Ramos (cell line): ENCODE results near the gene PDS5B.
"Not testable (repeated sequence)": the region's sequence is repeated elsewhere in the genome, so short reads cannot be mapped to it uniquely, and the experiment has no call there.

Experiments used
- in situ Hi-C: fragments of 300-500 bp; cut with MboI; formaldehyde crosslinking; loops from one replicate; pipeline ENCODE4 v1.14.3; 2022; ENCODE audit warnings: low sequenced_read_pairs; ENCODE audit not compliant: unreplicated experiment

Gene PDS5B

DNA sequence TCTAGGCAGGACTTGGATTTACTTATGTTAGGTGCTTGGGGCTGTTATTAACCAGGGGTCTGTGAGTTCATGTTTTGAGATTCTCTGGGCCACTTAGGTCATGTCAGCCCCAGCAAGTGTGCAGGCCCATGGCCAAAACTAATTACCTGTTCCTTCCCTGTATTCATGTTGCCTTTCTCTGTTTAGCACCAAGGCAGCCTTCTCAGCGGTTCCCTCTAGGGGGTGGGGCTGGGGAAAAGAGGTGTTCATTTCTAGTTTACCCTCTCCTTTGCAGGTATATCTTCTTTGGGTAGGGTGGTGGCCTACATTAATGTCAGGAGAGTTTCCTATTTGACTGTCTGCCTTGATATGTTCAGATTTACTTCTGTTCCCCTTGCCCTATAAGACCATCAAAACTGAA is 61.7 kb downstream of the PDS5B start:
- in situ Hi-C loops, result no loop called here

DNA sequence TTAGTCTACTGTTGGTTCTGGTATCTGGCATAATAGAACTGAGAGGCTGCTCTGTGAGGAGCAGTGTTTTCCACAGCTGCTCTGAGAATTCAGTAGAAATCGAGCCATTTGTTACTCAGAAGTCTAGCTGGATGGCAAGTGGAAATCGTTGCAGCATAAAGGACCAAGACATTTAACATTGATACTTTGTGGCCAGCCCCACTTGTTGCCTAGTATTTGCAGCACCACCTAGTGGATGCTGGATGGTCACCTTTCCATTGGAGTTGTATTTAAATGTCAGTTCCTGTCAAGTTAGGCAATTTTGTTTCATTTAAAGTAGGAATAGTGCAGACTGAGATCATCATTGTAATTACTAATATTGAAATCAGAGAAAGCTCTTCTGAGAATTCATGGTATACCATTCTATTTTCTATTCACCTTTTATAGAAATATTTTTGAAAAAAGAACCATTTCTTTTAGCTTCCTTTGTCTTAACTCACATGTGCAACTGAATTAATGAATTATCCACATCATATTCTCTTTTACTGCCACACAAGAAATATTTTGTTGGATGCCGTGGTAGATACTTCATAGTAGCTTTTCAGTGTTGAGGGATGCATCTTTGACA is 64.6 kb downstream of the PDS5B start:
- in situ Hi-C loops, result no loop called here

DNA sequence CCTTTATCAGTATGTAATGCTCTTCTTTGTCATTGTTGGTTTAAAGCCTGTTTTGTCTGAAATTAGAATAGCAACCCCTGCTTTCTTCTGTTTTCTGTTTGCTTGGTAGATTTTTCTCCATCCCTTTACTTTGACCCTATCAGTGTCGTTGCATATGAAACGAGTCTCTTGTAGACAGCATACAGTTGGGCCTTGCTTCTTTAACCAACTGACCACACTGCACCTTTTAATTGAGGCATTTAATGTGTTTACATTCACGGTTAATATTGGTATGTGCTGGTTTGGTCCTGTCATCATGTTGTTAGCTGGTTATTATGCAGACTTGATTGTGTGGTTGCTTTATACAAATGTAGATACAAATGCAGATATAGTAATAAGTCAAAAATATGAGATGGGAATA is 71.1 kb downstream of the PDS5B start:
- in situ Hi-C loops, result no loop called here

DNA sequence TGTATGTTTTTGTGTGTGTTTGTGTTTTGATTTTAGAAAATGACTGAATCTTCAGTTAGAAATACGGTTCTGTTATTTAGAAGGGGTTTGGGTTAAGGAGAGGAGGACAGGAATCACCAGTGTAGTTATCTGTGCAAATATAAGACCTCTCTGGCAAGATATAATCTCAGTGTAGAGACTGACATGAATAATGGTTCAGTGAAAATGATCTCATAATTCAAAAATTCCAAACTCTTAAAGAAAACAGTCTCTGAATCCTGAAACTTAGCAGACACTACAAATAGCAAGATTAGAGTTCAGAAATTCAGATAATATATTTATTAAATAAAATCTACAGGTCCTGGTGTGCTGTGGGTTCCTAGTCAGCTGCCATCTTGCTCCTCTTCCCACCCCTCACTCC is 73.5 kb downstream of the PDS5B start:
- in situ Hi-C loops, result no loop called here

DNA sequence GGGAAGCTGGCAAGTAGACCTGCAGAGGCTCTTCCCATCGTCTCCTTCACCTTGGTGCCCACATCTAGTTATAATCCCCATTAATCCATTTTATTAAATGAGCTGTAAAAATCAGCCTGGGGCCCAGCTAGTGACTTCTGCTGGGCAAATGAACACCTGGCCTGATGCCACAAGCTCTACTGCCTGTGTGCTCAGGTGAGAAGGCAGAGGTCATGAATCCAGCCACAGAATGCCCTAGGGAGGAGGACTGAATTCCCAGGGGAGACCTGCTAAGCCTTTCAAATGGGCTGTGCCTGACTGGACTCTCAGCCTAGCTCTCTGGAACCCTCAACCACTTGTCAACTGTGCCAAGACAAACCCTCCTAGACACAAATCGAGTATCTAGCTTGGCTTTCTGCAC is 74.0 kb downstream of the PDS5B start:
- in situ Hi-C loops, result no loop called here

DNA sequence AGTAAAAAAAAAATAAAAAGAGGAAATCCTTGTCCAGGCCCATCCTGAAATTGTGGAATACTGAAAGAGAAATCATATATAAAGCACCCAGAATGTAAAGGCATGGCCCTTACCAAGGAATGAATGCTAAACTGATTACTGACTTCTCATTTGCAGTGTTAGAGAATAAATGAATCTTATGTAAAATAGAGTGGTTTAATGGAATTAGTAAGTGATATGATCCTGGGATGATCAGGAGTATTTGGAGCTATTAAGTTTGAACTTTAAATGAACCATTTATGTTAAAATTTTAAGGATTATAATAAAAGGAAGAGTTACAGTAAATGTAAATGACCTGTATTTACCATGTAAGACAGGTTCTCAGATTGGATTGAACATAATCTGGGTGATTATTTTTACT is 75.4 kb downstream of the PDS5B start:
- in situ Hi-C loops, result no loop called here

DNA sequence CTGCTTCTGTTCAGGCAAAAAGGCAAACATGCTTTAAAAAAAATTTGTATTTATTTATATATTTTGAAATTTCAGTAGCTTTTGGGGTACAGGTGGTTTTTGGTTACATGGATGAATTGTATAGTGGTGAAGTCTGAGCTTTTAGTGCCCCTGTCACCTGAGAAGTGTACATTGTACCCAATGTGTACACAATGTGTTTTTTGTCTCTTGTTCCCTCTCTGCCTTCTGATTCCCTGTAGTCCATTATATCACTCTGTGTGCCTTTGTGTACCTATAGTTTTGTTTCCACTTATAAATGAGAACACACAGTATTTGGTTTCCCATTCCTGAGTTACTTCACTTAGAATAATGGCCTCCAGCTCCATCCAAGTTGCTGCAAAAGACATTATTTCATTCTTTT is 77.4 kb downstream of the PDS5B start:
- in situ Hi-C loops, result no loop called here

DNA sequence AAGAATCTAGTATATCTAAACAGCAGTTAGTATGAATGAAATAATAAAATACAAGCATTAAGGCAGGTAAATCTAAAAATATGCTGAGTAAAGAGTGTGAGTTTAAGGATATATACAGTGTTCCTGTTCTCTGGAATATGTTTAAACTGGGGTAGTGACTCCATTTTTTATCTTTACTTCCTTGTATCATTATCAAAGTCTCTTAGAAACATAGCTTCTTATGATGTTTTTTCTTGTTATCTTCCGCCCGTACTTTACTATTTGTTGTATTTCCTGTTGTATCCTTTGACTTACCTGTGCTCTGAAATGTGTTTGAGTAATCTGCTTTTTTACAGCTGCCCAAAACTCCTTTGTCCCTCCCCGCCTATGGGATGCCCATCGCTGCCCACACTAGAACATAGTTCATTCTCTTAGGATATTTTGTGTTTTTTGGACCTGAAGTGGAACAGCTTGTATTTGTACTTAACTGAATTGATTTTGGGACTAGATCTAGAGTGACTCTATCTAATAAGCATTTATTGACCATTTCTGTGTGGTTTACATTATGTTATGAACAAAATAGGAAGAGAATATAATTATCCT is 80.8 kb downstream of the PDS5B start:
- in situ Hi-C loops, result no loop called here

DNA sequence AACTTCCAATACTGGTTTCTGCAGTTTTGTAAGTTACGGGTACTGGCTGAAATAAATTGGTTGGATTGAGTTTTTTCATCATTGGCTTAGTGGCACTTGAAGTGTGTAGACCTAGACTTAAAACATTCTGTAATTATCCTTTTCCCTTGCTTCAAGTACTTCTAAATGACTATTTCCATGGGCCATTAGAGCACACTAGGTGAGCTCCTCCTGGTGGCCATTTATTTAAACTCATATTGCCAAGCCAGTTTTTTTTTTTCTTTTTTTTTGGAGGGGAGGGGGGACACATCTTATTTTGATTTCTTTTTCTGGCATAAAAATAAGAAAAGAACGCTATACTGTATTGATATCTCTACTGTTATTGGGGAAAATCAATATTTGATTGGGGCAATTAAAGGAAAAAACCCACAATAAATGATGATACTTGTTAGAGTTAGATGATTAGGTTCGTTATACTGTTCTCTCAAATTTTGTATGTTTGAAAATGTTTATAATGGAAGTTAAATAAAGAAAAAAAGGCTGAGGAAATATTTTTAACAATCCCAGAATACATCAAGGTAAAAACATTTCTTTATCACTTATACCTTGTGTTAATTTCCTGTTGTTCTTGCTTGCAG is 82.9 kb downstream of the PDS5B start:
- in situ Hi-C loops, result no loop called here

DNA sequence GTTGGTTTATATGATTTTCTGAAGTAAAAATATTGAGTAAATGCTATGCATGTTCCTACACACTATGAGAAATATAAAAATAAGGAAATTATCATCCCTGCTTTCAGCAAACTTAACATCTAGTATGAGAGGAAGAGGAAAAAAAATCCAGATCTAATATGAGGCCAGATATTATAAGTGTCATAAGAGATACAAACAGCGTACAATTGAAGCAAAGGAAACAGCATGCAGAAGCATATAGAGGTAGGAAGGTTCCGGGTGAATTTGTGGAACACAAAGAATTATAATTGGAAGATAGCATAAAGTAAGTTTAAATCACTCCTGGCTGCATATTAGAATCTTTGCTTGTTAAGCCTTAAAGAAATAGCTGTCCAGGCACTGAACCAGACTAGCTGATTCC is 88.3 kb downstream of the PDS5B start:
- in situ Hi-C loops, result no loop called here

DNA sequence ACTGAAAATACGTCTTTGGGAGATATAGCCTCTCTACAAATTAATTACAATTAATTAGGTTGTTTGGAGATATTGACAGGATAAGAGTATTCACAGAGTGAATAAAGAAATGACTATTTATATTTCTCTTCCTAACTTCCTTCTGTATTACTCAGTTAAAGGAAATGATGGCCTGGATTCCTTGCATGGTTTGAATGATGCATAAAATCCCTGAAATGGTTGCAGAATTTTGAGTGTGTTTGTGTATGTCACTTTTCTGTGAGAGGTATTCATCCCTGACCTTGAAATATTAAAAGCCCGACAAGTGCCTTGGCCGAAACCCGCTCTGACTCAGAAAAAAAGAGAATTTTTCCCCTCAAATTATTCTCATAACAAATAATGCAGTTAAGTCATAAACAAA is 90.0 kb downstream of the PDS5B start:
- in situ Hi-C loops, result no loop called here

DNA sequence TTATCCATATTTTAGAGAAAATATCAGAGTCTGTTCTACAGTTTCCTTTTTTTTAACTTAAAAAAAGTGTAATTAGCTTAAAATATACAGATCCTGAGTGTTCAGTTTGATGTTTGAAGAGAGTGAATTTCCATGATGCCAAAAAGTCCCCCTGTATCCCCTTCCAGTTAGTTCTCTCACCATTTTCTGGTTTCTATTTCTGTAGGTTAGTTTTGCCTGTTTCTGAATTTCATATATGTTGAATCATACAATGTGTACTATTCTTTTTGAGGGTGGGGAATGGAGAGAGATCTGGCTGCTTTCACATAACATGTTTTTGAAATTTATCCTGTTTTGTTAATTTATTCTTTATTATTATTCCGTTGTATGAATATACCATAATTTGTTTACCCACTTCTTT is 95.9 kb downstream of the PDS5B start:
- in situ Hi-C loops, result no loop called here

DNA sequence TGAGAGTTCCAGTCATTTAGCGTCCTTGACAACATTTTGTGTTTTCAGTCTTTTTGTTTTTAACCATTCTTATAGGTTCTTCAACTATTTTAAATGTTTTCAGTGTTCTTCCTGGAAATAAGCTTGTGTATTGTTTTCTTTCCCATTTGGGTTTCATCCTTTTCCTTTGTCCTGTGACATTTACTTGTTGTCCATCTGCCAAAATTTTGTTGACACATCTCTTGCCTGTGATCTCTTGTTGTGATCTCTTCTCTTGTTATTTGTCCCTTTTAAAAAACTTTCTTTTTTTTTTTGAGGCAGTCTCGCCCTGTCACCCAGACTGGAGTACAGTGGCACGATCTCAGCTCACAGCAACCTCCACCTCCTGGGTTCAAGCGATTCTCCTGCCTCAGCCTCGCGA is 96.5 kb downstream of the PDS5B start:
- in situ Hi-C loops, result no loop called here

DNA sequence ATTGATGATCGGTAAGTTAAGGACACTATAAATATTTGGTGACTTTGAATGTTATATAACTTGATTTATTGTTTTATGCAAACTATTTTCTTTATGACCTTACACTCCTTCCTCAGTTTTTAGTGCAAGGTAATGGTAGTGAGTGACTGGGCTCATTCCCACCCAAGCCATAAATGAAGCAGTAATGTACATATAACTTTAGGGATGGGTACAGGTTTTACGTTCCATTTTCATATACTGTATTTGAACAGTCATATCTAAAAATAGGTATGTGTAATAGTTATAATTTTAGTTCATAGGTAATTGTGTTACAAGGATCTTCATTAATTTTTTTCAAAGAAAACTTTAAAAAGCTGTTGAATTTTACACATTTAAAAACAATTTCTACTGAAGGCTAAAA is 101.0 kb downstream of the PDS5B start:
- in situ Hi-C loops, result no loop called here

DNA sequence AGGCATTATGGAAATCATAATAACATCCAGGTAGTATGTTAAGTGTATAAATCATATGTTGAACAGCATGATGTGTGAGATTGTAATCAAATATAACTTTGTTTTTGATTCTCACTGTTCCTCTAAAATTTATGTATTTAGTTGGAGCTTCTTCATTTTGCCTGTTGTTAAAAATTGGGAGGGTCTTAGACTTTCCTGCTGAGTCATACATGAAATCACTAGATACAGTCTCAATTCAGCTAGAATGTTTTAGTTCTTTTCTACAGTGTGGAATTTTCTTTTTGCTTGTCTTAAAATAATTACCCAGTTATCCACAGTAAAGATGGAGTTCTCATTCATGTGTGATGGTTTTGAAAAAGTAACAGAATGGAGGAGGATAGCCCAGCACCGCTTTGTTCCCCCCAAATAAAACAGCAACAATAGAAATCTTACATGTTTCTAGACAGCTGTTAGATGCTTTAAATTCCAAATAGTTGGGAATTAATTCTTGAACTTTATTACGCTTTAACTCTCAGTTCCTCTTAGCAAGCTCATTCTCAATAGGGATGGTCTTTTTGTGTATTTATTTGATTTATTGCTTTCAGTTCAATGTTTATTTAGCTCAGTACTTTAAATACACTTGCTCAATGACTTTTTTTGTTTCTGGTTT is 109.5 kb downstream of the PDS5B start:
- in situ Hi-C loops, result no loop called here

DNA sequence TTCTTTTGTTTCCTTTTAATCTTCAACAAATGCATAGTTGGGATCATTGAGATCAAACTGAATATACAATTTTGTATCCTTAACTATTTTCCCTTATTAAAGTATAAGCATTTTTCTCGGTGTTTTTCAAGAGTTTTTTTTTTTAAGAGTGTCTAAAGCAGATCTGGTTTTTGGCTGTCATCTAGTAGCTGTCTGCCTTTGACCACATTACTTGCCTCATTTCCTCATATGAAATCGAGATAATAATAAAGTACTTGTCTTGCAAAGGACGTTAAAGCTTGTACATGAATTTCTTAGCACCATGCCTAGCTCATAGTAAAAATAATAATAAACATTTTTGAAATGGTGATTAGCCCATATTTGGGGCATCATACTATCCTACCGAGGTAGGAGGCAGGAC is 121.2 kb downstream of the PDS5B start:
- in situ Hi-C loops, result no loop called here

DNA sequence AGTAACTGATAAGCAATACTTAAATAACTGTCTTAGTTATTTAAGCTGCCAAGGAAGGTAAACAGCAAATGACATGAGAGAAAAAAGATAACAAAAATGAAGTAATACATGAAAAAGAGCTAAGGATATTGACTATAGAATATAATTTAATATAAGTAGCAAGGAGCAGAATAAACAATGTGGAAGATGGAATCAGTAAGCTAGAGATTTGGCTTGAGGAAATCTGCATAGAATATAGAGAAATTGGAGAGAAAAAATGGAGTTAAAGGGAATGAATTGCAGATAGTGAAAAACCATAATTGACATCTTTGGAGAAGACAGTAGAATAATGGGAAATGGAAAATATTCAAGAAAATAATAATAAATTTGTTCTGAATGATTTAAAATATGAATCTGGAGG is 127.1 kb downstream of the PDS5B start:
- in situ Hi-C loops, result no loop called here

DNA sequence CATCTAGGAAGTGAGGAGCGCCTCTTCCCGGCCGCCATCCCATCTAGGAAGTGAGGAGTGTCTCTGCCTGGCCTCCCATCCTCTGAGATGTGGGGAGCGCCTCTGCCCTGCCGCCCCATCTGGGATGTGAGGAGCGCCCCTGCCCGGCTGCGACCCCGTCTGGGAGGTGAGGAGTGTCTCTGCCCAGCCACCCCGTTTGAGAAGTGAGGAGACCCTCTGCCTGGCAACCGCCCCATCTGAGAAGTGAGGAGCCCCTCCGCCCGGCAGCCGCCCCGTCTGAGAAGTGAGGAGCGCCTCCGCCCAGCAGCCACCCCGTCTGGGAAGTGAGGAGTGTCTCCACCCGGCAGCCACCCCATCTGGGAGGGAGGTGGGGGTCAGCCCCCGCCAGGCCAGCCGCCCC is 129.9 kb downstream of the PDS5B start:
- in situ Hi-C loops, result not testable (repeated sequence)

DNA sequence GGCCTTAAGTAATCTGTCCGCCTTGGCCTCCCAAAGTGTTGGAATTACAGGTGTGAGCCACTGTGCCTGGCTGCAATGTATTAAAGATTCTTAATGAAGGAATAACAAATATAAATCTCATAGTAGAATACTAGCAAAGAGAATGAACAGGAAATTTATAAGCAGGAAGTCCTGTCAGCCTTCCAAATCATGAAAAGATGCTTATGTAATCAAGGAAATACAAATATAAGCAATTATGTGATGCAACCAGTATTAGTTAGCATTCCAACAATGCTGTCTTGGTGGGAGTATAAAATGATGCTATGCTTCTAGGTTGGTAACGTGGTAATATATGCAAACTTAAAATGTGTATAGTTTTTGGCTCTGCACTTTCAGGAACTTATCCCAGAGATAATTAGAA is 133.8 kb downstream of the PDS5B start:
- in situ Hi-C loops, result no loop called here

DNA sequence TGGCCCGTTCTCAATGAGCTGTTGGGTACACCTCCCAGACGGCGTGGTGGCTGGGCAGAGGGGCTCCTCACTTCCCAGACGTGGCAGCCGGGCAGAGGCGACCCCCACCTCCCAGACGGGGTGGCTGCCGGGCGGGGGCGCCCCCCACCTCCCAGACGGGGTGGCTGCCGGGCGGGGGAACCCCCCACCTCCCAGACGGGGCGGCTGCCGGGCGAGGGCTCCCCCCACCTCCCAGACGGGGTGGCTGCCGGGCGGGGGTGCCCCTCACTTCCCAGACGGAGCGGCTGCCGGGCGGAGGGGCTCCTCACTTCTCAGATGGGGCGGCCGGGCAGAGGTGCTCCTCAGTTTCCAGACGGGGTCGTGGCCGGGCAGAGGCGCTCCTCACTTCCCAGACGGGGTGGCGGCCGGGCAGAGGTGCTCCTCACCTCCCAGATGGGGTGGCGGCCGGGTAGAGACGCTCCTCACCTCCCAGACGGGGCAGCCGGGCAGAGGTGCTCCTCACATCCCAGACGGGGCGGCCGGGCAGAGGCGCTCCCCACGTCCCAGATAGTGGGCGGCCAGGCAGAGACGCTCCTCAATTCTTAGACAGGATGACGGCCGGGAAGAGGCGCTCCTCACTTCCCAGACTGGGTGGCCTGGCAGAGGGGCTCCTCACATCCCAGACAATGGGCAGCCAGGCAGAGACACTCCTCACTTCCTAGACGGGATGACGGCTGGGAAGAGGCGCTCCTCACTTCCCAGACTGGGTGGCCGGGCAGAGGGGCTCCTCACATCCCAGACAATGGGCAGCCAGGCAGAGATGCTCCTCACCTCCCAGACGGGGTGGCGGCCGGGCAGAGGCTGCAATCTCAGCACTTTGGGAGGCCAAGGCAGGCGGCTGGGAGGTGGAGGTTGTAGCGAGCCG is 135.1 kb downstream of the PDS5B start:
- in situ Hi-C loops, result not testable (repeated sequence)

DNA sequence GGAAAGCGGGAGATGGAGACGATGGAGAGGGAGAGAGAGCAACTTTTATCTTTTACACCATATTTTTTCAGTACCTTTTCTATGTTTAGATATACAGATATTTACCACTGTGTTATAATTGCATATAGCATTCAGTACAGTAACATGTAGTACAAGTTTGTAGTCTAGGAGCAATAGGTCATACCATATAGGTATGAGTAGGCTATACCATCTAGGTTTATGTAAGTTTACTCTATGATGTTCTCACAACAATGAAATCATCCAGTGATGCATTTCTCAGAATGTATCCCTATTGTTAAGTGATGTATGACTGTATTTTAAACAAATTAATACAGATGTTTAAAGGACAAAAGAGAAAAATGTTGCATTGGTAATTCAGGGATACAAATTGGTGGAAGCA is 136.1 kb downstream of the PDS5B start:
- in situ Hi-C loops, result no loop called here
